Adrenal gland (tissue), 12 donors: ENCODE data around the gene PKN3. TPM values are rescaled to one million over a fixed set of nuclear protein-coding genes. Genes with fewer than 3 reads are reported as not detected.
A peak's percentile ranks its signal among the peaks of the same experiment; 100 is the strongest.

ENCODE experiments used
- DNase-seq, 7 donors: peaks; one replicate each; pipeline ENCODE4 v3.0.0-alpha.2; 2019 to 2020
- H3K27ac ChIP-seq, 5 donors: fragments of 200-600 bp; sonication (generic) in 4 of 5; 1 replicate in 3 of 5; 2 replicates in 2 of 5; pipeline versions ENCODE4 v1.5.1 to v1.8.0; 2016 to 2020; ENCODE audit warnings: mild to moderate bottlenecking in 1 of 5
- H3K27me3 ChIP-seq: fragments of 200-600 bp; 2 replicates; pipeline ENCODE4 v1.8.0; 2021
- H3K36me3 ChIP-seq, 2 donors: fragments of 200-600 bp; replicated peaks in 1 of 2; 1 replicate in 1 of 2; 2 replicates in 1 of 2; pipeline versions ENCODE4 v1.5.1 to v1.8.0; 2018 to 2022
- H3K4me1 ChIP-seq, 2 donors: fragments of 200-600 bp; replicated peaks in 1 of 2; 1 replicate in 1 of 2; 2 replicates in 1 of 2; pipeline versions ENCODE4 v1.5.1 to v1.8.0; 2018 to 2021
- H3K4me3 ChIP-seq, 4 donors: fragments of 200-600 bp; sonication (generic) in 3 of 4; one replicate each; pipeline ENCODE4 v1.5.1; 2016 to 2018
- H3K9me3 ChIP-seq, 3 donors: fragments of 200-600 bp; sonication (generic) in 1 of 3; replicated peaks in 1 of 3; 1 replicate in 2 of 3; 2 replicates in 1 of 3; pipeline versions ENCODE4 v1.5.1 to v1.8.0; 2016 to 2021
- POLR2A ChIP-seq, 2 donors: fragments of 450-650 bp; IDR thresholded peaks; one replicate each; pipeline ENCODE4 v1.6.1; 2017; ENCODE audit warnings: antibody characterized with exemption in 2 of 2, mild to moderate bottlenecking in 2 of 2, moderate library complexity in 1 of 2
- WGBS, 4 donors: extraction: QIAGEN DNeasy Blood & Tissue Kit in 2 of 4; methylation state at CpG; one replicate each; pipeline versions ENCODE4 v1.1.5 to v1.1.7; 2013 to 2017; 5-methylcytosine and 5-hydroxymethylcytosine counted together
- intact Hi-C, 2 donors: fragments of 100-400 bp; cut with DNase I; formaldehyde crosslinking; loops; one replicate each; pipeline versions ENCODE4 v1.14.1 to v1.15.0; 2022 to 2023
- polyA plus RNA-seq, 3 donors: library from polyadenylated mRNA; stranded (reverse); fragments of 200-250 nt in 2 of 3; fragments of 350-450 nt in 1 of 3; fragmentation: Illumina TruSeq in 1 of 3; extraction: RNeasy Lipid Tissue Mini Kit (QIAGEN cat#74804) in 1 of 3; gene quantifications; one replicate each; pipeline ENCODE4 v1.2.3, GENCODE V29; 2013 to 2014
- total RNA-seq, 9 donors: library from RNA; depleted of rRNA in 4 of 9; stranded (reverse); fragments of >200 nt in 4 of 9; fragments of 120-200 nt in 1 of 9; fragmentation: NEBNext Ultra II Directional in 1 of 9; extraction: Animal tissue kit (Norgen Biotek cat#: 25700) in 1 of 9; gene quantifications; one replicate each; pipeline versions ENCODE4 v1.1.0 to v1.2.4, GENCODE V29; 2013 to 2023
- TF ChIP-seq, protein P1 (sequence below), 6 experiments: fragments of 450-650 bp in 4 of 6; fragments of 200-600 bp in 2 of 6; sonication (generic) in 1 of 6; IDR thresholded peaks; 1 replicate in 5 of 6; 2 replicates in 1 of 6; pipeline versions ENCODE4 v1.5.1 to v1.8.0; 2016 to 2021; ENCODE audit warnings: antibody characterized with exemption in 6 of 6, mild to moderate bottlenecking in 2 of 6, moderate library complexity in 1 of 6
- donor health status: healthy with polysubstance abuse.
- donor health status: Bipolar disorder and iron deficiency.
- donor health status: DM: yes; HTN: yes; CAD: no.
- donor health status: DM: no; HTN: no; CAD: no.
- donor health status: DM: no; HTN: no; CAD: no.
- donor health status: DM: yes; HTN: yes; CAD: no.

PKN3 gene
- total and polyA plus RNA-seq, 12 donors = 0.90 to 8.6 (median 4.1) TPM

DNA sequence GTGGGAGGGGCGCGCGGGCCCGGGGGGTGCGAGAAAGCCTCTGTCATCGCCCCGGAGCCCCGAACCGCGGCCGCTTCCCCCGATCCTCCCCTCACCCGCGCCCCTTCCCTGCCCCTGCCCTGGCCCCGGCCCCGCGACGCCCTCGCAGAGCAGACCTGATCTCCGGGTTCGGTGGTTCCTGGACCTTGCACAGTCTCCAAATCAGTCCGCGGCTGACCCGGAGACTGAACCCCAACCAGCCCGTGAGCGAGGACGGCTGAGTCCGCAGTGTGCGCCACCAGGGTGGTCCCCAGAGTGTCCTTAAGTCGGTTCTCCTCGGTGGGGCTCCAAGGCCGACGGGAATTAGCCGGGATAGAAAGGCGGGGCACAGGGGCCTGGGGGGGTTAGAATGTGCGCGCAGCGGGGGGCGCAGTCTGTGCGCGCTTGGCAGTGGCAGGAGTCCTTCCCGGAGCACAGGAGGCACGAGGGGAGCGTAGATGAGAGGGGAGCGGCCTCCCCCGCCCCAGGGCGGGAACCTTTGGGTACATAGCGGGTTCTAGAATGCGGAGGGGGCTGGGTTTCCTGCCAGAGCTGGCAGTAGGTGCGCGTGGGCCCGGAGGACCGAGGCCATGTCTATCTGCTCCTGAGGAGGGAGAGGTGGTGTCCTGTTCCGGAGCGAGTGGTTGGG lies 779 bp downstream of the PKN3 start:
- intact Hi-C loops = no loop called here
- TF ChIP-seq, protein P1, sequence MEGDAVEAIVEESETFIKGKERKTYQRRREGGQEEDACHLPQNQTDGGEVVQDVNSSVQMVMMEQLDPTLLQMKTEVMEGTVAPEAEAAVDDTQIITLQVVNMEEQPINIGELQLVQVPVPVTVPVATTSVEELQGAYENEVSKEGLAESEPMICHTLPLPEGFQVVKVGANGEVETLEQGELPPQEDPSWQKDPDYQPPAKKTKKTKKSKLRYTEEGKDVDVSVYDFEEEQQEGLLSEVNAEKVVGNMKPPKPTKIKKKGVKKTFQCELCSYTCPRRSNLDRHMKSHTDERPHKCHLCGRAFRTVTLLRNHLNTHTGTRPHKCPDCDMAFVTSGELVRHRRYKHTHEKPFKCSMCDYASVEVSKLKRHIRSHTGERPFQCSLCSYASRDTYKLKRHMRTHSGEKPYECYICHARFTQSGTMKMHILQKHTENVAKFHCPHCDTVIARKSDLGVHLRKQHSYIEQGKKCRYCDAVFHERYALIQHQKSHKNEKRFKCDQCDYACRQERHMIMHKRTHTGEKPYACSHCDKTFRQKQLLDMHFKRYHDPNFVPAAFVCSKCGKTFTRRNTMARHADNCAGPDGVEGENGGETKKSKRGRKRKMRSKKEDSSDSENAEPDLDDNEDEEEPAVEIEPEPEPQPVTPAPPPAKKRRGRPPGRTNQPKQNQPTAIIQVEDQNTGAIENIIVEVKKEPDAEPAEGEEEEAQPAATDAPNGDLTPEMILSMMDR (IDR thresholded peaks at IDR 0.05) = no peak
- TF ChIP-seq POLR2A (IDR thresholded peaks at IDR 0.05) = no peak

DNA sequence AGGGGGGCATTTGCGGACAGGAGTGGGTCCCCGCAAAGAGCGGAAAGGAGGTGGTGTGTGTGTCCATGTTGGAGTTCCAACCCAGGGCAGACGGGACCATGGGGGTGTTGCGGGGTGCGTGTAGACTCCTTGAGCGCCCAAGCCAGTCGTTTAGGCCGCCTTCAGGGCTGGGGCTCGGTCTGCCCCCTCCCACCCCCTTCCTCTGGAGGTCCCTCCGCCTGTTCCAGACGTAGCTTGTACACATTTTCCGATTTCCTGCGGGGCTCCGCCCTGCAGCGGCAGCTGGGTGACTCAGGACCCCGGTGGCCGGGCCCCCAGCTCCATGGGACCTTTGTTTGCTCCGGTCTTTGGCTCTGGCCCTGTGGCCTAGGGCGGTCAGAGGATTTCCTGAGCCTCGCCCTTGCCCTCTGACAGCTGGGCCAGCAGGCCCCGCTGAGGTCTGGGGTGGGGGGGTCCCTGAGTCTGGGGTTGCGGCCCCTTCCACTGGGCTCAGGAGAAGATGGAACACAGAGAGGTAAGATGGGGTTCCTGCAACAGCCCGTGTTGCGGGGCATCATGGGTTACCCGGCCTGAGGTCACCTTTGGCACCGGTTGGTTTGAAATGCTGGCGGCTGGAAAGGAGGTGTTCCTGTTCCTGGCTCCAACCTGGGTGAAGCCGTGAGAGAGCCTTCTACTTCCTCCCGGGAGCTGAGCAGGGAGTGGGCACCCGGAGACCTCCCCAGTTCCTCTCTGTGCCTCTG lies 1.5 kb downstream of the PKN3 start:
- Histone ChIP-seq H3K36me3 (no peaks in the 10 kb centered on the region), H3K4me1 (peaks cover 0 to 6% of the 10 kb centered on the region in 2 donors), H3K9me3 (no peaks in the 10 kb centered on the region), H3K4me3 (peak overlapping the region in 1 of 4 donors; percentile 73), H3K27ac (peak overlapping the region in 3 of 5 donors; percentile 3 to 49 (median 49)), H3K27me3 (no peaks in the 10 kb centered on the region)
- DNase-seq = no peak
- WGBS, 4 donors = 62 to 98% (median 81%) methylated on average over 9 to 31 of the region's 31 CpGs
- intact Hi-C loops = no loop called here
- TF ChIP-seq, protein P1 (IDR thresholded peaks at IDR 0.05) = no peak
- TF ChIP-seq POLR2A (IDR thresholded peaks at IDR 0.05) = no peak

More for the DNA sequence above, 779 bp downstream of the PKN3 start:
- 12 to 33% (median 20%) methylated on average over 14 to 54 of the region's 55 CpGs for WGBS, 4 donors
- DNase-seq = peak in 1 of 7 donors; percentile 29
- Histone ChIP-seq H3K36me3 (no peaks in the 10 kb centered on the region), H3K27ac (peak overlapping the region in 3 of 5 donors; percentile 13 to 49 (median 49)), H3K4me3 (peak overlapping the region in 3 of 4 donors; percentile 37 to 73 (median 52)), H3K27me3 (no peaks in the 10 kb centered on the region), H3K9me3 (no peaks in the 10 kb centered on the region), H3K4me1 (peaks cover 0 to 6% of the 10 kb centered on the region in 2 donors)

DNA sequence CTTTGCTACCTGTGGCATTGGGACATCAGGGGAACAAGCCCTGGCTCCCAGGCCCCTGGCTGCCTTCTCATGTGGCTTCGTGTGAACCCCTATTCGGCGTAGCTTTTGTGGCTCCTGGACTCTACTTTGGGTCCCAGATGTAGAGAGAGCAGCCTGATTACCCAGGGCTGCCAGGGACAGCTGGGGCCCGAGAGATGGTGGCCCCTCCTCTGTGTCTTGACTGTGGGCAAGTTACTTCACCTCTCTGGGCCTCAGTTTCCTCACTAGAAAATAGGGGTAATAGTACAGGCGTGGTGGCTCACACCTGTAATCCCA lies 2.0 kb downstream of the PKN3 start:
- intact Hi-C loops = no loop called here
- no peak overlapping the region for H3K4me3 ChIP-seq

More for the DNA sequence above, 2.0 kb downstream of the PKN3 start:
- Histone ChIP-seq H3K36me3 (no peaks in the 10 kb centered on the region), H3K27me3 (no peaks in the 10 kb centered on the region), H3K4me1 (peaks cover 0 to 6% of the 10 kb centered on the region in 2 donors), H3K9me3 (no peaks in the 10 kb centered on the region), H3K27ac (peak overlapping the region in 2 of 5 donors; percentile 3 to 34)
- WGBS, 4 donors = 88 to 93% (median 92%) methylated on average over 5 of the region's 5 CpGs; no CpG with 5 or more reads in 1 of the 4 donors
- no peak for DNase-seq
- no peak for TF ChIP-seq POLR2A (IDR thresholded peaks at IDR 0.05)
- TF ChIP-seq, protein P1 (IDR thresholded peaks at IDR 0.05) = no peak
